ENCODE results near the gene PSAT1. TPM values are rescaled to one million over a fixed set of nuclear protein-coding genes. Genes with fewer than 3 reads are reported as not detected.

PSAT1 gene
- total and polyA plus RNA-seq, 2 experiments from 2014 or later = 414 to 486 TPM

- no peak for TF ChIP-seq EZH2phosphoT487 (IDR thresholded peaks at IDR 0.05; ENCODE audit: unreplicated experiment)
- DNase-seq (ENCODE audit: low spot score) (no peak), ATAC-seq (no peak)
- no peaks in the 10 kb centered on the region for H3K4me1 ChIP-seq (ENCODE audit: insufficient read depth)
- H3K27me3 ChIP-seq (ENCODE audit: insufficient read depth) = no peaks in the 10 kb centered on the region
- Mint-ChIP-seq H3K9me3 (no peaks in the 10 kb centered on the region), H3K4me3 (no peak overlapping the region), H3K4me1 (peaks cover 4% of the 10 kb centered on the region; the same call in 2 of the 3 replicates), H3K36me3 (ENCODE audit: low read depth) (peaks cover 17% of the 10 kb centered on the region), H3K27me3 (ENCODE audit: insufficient read depth, low read depth, poor library complexity) (no peaks in the 10 kb centered on the region), H3K27ac (no peak overlapping the region)
- no peaks in the 10 kb centered on the region for H4K20me1 ChIP-seq (replicated peaks; ENCODE audit: insufficient read depth)
- no peak overlapping the region for H3K4me3 ChIP-seq
- H2AFZ ChIP-seq = no peak overlapping the region
- H3F3A ChIP-seq (replicated peaks; ENCODE audit: low read depth) = no peaks in the 10 kb centered on the region
- H3K9me2 ChIP-seq (ENCODE audit: insufficient read depth) = no peaks in the 10 kb centered on the region
- H3K27ac ChIP-seq (ENCODE audit: low read depth) = no peak overlapping the region
- H3K79me2 ChIP-seq (replicated peaks; ENCODE audit: insufficient read depth) = no peaks in the 10 kb centered on the region
- H3K4me2 ChIP-seq = no peak overlapping the region
- H3K36me3 ChIP-seq (ENCODE audit: insufficient read depth) = peaks cover 7% of the 10 kb centered on the region
Measured at GRCh38 chr9:78272307-78272706, 24.6 kb upstream of the PSAT1 start.

- peaks cover 10% of the 10 kb centered on the region for H3K36me3 Mint-ChIP-seq (ENCODE audit: low read depth)
- Histone ChIP-seq H3K4me2 (no peak overlapping the region), H3K9me2 (ENCODE audit: insufficient read depth) (no peaks in the 10 kb centered on the region), H3F3A (replicated peaks; ENCODE audit: low read depth) (no peaks in the 10 kb centered on the region), H3K36me3 (ENCODE audit: insufficient read depth) (no peaks in the 10 kb centered on the region; the same call in 1 of the 2 replicates), H4K20me1 (replicated peaks; ENCODE audit: insufficient read depth) (no peaks in the 10 kb centered on the region), H2AFZ (no peak overlapping the region), H3K27me3 (ENCODE audit: insufficient read depth) (no peaks in the 10 kb centered on the region), H3K79me2 (replicated peaks; ENCODE audit: insufficient read depth) (no peaks in the 10 kb centered on the region), H3K27ac (ENCODE audit: low read depth) (no peak overlapping the region), H3K4me1 (ENCODE audit: insufficient read depth) (no peaks in the 10 kb centered on the region), H3K4me3 (no peak overlapping the region)
- ATAC-seq = no peak
- DNase-seq (ENCODE audit: low spot score) = no peak
- no peaks in the 10 kb centered on the region for H3K9me3 Mint-ChIP-seq
- H3K27ac Mint-ChIP-seq = no peak overlapping the region
- no peaks in the 10 kb centered on the region for H3K27me3 Mint-ChIP-seq (ENCODE audit: insufficient read depth, low read depth, poor library complexity)
- H3K4me1 Mint-ChIP-seq = peaks cover 6% of the 10 kb centered on the region; the same call in 2 of the 3 replicates
- H3K4me3 Mint-ChIP-seq = no peak overlapping the region
- no peak for TF ChIP-seq ZNF462 (CRISPR knock-in tag; IDR thresholded peaks at IDR 0.05)
- no peak for TF ChIP-seq EZH2phosphoT487 (IDR thresholded peaks at IDR 0.05; ENCODE audit: unreplicated experiment)
- no peak for TF ChIP-seq STAT1 (IDR thresholded peaks at IDR 0.05; ENCODE audit: unreplicated experiment)
- no peak for TF ChIP-seq ZNF114 (CRISPR knock-in tag; IDR thresholded peaks at IDR 0.05)
- TF ChIP-seq POLR2AphosphoS5 (IDR thresholded peaks at IDR 0.05; ENCODE audit: low read depth) = no peak
- TF ChIP-seq CREB1 (CRISPR knock-in tag; IDR thresholded peaks at IDR 0.05; ENCODE audit: low read depth) = no peak
- TF ChIP-seq ZNF331 (CRISPR knock-in tag; IDR thresholded peaks at IDR 0.05; ENCODE audit: low read depth) = no peak
- no peak for TF ChIP-seq JUNB (IDR thresholded peaks at IDR 0.05; ENCODE audit: unreplicated experiment)
- TF ChIP-seq ETS1 (IDR thresholded peaks at IDR 0.05) = no peak
- TF ChIP-seq CTCF (conservative IDR thresholded peaks at IDR 0.05; ENCODE audit: low read depth in 2 of 2) = no peak
Measured at GRCh38 chr9:78273761-78274160, 23.2 kb upstream of the PSAT1 start.
